Activated B cell treated with CpG ODN at 0.5 μM for 24 hours (primary cell): ENCODE results near the gene TRPV5. TPM values are rescaled to one million over a fixed set of nuclear protein-coding genes. Genes with fewer than 3 reads are reported as not detected.

Experiments
- ATAC-seq: fragments of 200-7000 bp; cut with Tn5 transposase; one replicate; pipeline ENCODE4 v1.10.0; 2021; ENCODE audit warnings: low read depth, mild to moderate bottlenecking, moderate library complexity
- CTCF ChIA-PET: fragments of 350-600 bp; sonication (Branson Sonifier 250); formaldehyde crosslinking; loops from one replicate; lab custom pipeline; 2021; ENCODE audit warnings: antibody characterized with exemption; lab: Charles Lee
- POLR2A ChIA-PET: fragments of 350-600 bp; sonication (Branson Sonifier 250); formaldehyde crosslinking; loops from one replicate; lab custom pipeline; 2021; ENCODE audit warnings: antibody characterized with exemption; lab: Charles Lee
- DNase-seq: peaks from one replicate; pipeline ENCODE4 v3.0.0; 2022
- H3K27ac Mint-ChIP-seq: one replicate; pipeline ENCODE4 v1.8.0; 2020; ENCODE audit warnings: mixed read lengths
- H3K27me3 Mint-ChIP-seq: one replicate; pipeline ENCODE4 v1.8.0; 2021; ENCODE audit warnings: mixed read lengths
- H3K36me3 Mint-ChIP-seq: one replicate; pipeline ENCODE4 v1.8.0; 2021; ENCODE audit warnings: low read depth, mixed read lengths
- H3K4me1 Mint-ChIP-seq: one replicate; pipeline ENCODE4 v1.8.0; 2021; ENCODE audit warnings: mixed read lengths
- H3K4me3 Mint-ChIP-seq: one replicate; pipeline ENCODE4 v1.8.0; 2020; ENCODE audit warnings: mild to moderate bottlenecking, mixed read lengths
- H3K9me3 Mint-ChIP-seq: one replicate; pipeline ENCODE4 v1.8.0; 2020; ENCODE audit warnings: mixed read lengths
- CTCF ChIP-seq: fragments of 200-600 bp; IDR thresholded peaks from one replicate; pipeline ENCODE4 v1.8.0; 2022; ENCODE audit warnings: antibody characterized with exemption, mild to moderate bottlenecking
- intact Hi-C: fragments of 100-400 bp; cut with micrococcal nuclease; formaldehyde crosslinking; loops from one replicate; pipeline ENCODE4 v1.15.1; 2024
- total RNA-seq: library from RNA; stranded (reverse); gene quantifications from 2 replicates; pipeline ENCODE4 v1.2.3, GENCODE V29; 2022

TRPV5 gene
- total RNA-seq, 1 donor from 2014 or later = 0.11 TPM

GRCh38 chr7:142870566-142871259, 62.8 kb downstream of the TRPV5 start:
- no peak overlapping the region for H3K4me3 Mint-ChIP-seq
- no peaks in the 10 kb centered on the region for H3K27me3 Mint-ChIP-seq
- ChIA-PET CTCF (interaction anchor here (2.3 kb wide), 1 partner anchor 132 kb away, joined by 6 read pairs; no protein-coding TSS in a partner anchor), POLR2A (no interaction called here)
- ATAC-seq = no peak
- no peak overlapping the region for H3K27ac Mint-ChIP-seq
- no peak for DNase-seq
- intact Hi-C loops = no loop called here
- peaks cover 37% of the 10 kb centered on the region for H3K36me3 Mint-ChIP-seq
- no peak for TF ChIP-seq CTCF
- H3K4me1 Mint-ChIP-seq = no peaks in the 10 kb centered on the region
- H3K9me3 Mint-ChIP-seq = no peaks in the 10 kb centered on the region

- no peaks in the 10 kb centered on the region for H3K9me3 Mint-ChIP-seq
- no peak for TF ChIP-seq CTCF
- H3K36me3 Mint-ChIP-seq = peaks cover 37% of the 10 kb centered on the region
- ATAC-seq (no peak), DNase-seq (no peak)
- H3K4me3 Mint-ChIP-seq = no peak overlapping the region
- ChIA-PET CTCF (no interaction called here), POLR2A (no interaction called here)
- H3K27ac Mint-ChIP-seq = no peak overlapping the region
- H3K27me3 Mint-ChIP-seq = no peaks in the 10 kb centered on the region
- intact Hi-C loops = no loop called here
- no peaks in the 10 kb centered on the region for H3K4me1 Mint-ChIP-seq
Measured at GRCh38 chr7:142870147-142870559, 63.4 kb downstream of the TRPV5 start.

GRCh38 chr7:142869434-142869833, 64.1 kb downstream of the TRPV5 start:
- ATAC-seq (no peak), DNase-seq (no peak)
- no peaks in the 10 kb centered on the region for H3K9me3 Mint-ChIP-seq
- no peak overlapping the region for H3K27ac Mint-ChIP-seq
- H3K27me3 Mint-ChIP-seq = no peaks in the 10 kb centered on the region
- H3K4me1 Mint-ChIP-seq = no peaks in the 10 kb centered on the region
- intact Hi-C loops = no loop called here
- no peak for TF ChIP-seq CTCF
- ChIA-PET POLR2A (no interaction called here), CTCF (no interaction called here)
- H3K36me3 Mint-ChIP-seq = peaks cover 41% of the 10 kb centered on the region
- no peak overlapping the region for H3K4me3 Mint-ChIP-seq

GRCh38 chr7:142868986-142869415, 64.5 kb downstream of the TRPV5 start:
- intact Hi-C loops = no loop called here
- no peak for DNase-seq
- Mint-ChIP-seq H3K4me3 (no peak overlapping the region), H3K27me3 (no peaks in the 10 kb centered on the region), H3K36me3 (peaks cover 46% of the 10 kb centered on the region), H3K27ac (no peak overlapping the region), H3K4me1 (no peaks in the 10 kb centered on the region), H3K9me3 (no peaks in the 10 kb centered on the region)
- no peak for ATAC-seq
- no peak for TF ChIP-seq CTCF
- ChIA-PET CTCF (no interaction called here), POLR2A (no interaction called here)

GRCh38 chr7:142868188-142868985, 65.2 kb downstream of the TRPV5 start:
- CTCF ChIA-PET = interaction anchor here (2.8 kb wide), 1 partner anchor 17 kb away, joined by 15 read pairs; no protein-coding TSS in a partner anchor
- H3K4me3 Mint-ChIP-seq = no peak overlapping the region
- H3K36me3 Mint-ChIP-seq = peaks cover 52% of the 10 kb centered on the region
- no peak for TF ChIP-seq CTCF
- no peak overlapping the region for H3K27ac Mint-ChIP-seq
- no peak for DNase-seq
- H3K4me1 Mint-ChIP-seq = no peaks in the 10 kb centered on the region
- POLR2A ChIA-PET = no interaction called here
- no peak for ATAC-seq
- no peaks in the 10 kb centered on the region for H3K27me3 Mint-ChIP-seq
- H3K9me3 Mint-ChIP-seq = no peaks in the 10 kb centered on the region
- intact Hi-C loops = no loop called here
